Activated CD8-positive, alpha-beta T cell treated with anti-CD3 and anti-CD28 coated beads for 36 hours (primary cell): ENCODE measurements around the gene INHBB. TPM values are rescaled to one million over a fixed set of nuclear protein-coding genes. Genes with fewer than 3 reads are reported as not detected.

Experiments used
- ATAC-seq: fragments of 200-7000 bp; cut with Tn5 transposase; one replicate; pipeline ENCODE4 v1.10.0; 2021; ENCODE audit warnings: mild to moderate bottlenecking, moderate library complexity
- CTCF ChIA-PET: fragments of 350-600 bp; sonication (Branson Sonifier 250); formaldehyde crosslinking; loops from one replicate; lab custom pipeline; 2021; ENCODE audit warnings: antibody characterized with exemption; lab: Charles Lee
- POLR2A ChIA-PET: fragments of 350-600 bp; sonication (Branson Sonifier 250); formaldehyde crosslinking; loops from one replicate; lab custom pipeline; 2021; ENCODE audit warnings: antibody characterized with exemption; lab: Charles Lee
- DNase-seq: peaks from one replicate; pipeline ENCODE4 v3.0.0-alpha.2; 2020
- H3K27ac Mint-ChIP-seq: one replicate; pipeline ENCODE4 v1.8.0; 2021; ENCODE audit warnings: mild to moderate bottlenecking, mixed read lengths
- H3K27me3 Mint-ChIP-seq: one replicate; pipeline ENCODE4 v1.8.0; 2021; ENCODE audit warnings: mixed read lengths
- H3K36me3 Mint-ChIP-seq: one replicate; pipeline ENCODE4 v1.8.0; 2021; ENCODE audit warnings: low read depth, mixed read lengths
- H3K4me1 Mint-ChIP-seq: one replicate; pipeline ENCODE4 v1.8.0; 2021; ENCODE audit warnings: low read depth, mixed read lengths
- H3K4me3 Mint-ChIP-seq: one replicate; pipeline ENCODE4 v1.8.0; 2021; ENCODE audit warnings: mild to moderate bottlenecking, moderate library complexity, mixed read lengths
- H3K9me3 Mint-ChIP-seq: one replicate; pipeline ENCODE4 v1.8.0; 2021; ENCODE audit warnings: mixed read lengths
- CTCF ChIP-seq: fragments of 200-600 bp; IDR thresholded peaks from one replicate; pipeline ENCODE4 v1.8.0; 2022; ENCODE audit warnings: antibody characterized with exemption, mild to moderate bottlenecking
- intact Hi-C: fragments of 100-400 bp; cut with micrococcal nuclease; formaldehyde crosslinking; loops from one replicate; pipeline ENCODE4 v1.10.0; 2022
- total RNA-seq, 2 experiments: library from RNA; stranded (reverse); gene quantifications; one replicate each; pipeline ENCODE4 v1.2.3, GENCODE V29; 2021

Gene INHBB
- total RNA-seq, 2 experiments from 2014 or later, result not detected

GRCh38 chr2:120343433-120344105, 2.4 kb upstream of the INHBB start:
- Mint-ChIP-seq H3K4me1 (peaks cover 16% of the 10 kb centered on the region), H3K27ac (no peak overlapping the region), H3K36me3 (no peaks in the 10 kb centered on the region), H3K27me3 (peaks cover 52% of the 10 kb centered on the region), H3K4me3 (no peak overlapping the region), H3K9me3 (no peaks in the 10 kb centered on the region)
- intact Hi-C loops, result loop anchor here (5.0 to 10.0 kb wide), 2 partner anchors 91 to 334 kb away; no protein-coding TSS in a partner anchor
- peak; percentile 75 for TF ChIP-seq CTCF
- DNase-seq, result peak; percentile 74
- POLR2A ChIA-PET, result interaction anchor here (0.9 kb wide), 1 partner anchor 9 kb away, joined by 4 read pairs; no protein-coding TSS in a partner anchor
- CTCF ChIA-PET, result interaction anchor here (0.7 to 2.5 kb wide), 24 partner anchors 9 to 415 kb away, joined by 3 to 16 read pairs (median 4); no protein-coding TSS in a partner anchor
- ATAC-seq, result peak; percentile 76

GRCh38 chr2:120344214-120344975, 1.5 kb upstream of the INHBB start:
- Mint-ChIP-seq H3K4me1 (peaks cover 16% of the 10 kb centered on the region), H3K9me3 (no peaks in the 10 kb centered on the region), H3K27me3 (peaks cover 59% of the 10 kb centered on the region), H3K4me3 (no peak overlapping the region), H3K36me3 (no peaks in the 10 kb centered on the region), H3K27ac (no peak overlapping the region)
- CTCF ChIA-PET, result interaction anchor here (0.8 to 2.5 kb wide), 8 partner anchors 10 to 333 kb away, joined by 3 to 16 read pairs (median 6); no protein-coding TSS in a partner anchor
- POLR2A ChIA-PET, result no interaction called here
- ATAC-seq (no peak), DNase-seq (no peak)
- TF ChIP-seq CTCF, result no peak
- intact Hi-C loops, result loop anchor here (5.0 to 10.0 kb wide), 2 partner anchors 90 to 333 kb away; no protein-coding TSS in a partner anchor

DNA sequence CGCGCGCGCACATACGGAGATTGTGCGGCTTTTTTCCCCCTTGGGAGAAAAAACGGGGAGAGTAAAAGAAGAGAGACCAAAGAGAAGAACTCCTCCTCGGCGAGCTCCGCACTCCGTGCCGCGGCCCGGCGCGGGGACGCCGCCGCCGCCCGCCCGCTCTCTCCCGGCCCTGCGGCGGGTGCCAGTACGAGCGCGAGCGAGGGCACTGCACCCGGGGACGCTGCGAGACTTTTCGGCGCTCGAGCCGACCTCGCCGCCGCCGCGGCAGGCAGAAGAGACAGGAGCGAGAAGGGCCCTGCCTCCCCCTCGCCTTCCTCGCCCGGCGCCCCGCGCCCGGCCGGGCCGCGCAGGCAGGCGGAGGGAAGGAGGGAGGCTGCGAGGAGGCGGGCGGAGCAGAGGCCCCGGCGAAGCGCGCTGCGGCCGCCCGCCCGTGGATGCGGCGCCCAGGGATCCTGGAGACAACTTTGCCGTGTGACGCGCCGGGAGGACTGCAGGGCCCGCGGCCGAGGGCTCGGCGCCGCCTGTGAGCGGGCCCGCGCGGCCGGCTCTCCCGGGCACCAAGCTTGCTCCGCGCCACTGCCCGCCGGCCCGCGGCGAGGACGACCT, 857 bp upstream of the INHBB start:
- Mint-ChIP-seq H3K4me1 (peaks cover 16% of the 10 kb centered on the region), H3K4me3 (no peak overlapping the region)
- intact Hi-C loops, result loop anchor here (5.0 to 10.0 kb wide), 2 partner anchors 90 to 332 kb away; no protein-coding TSS in a partner anchor

DNA sequence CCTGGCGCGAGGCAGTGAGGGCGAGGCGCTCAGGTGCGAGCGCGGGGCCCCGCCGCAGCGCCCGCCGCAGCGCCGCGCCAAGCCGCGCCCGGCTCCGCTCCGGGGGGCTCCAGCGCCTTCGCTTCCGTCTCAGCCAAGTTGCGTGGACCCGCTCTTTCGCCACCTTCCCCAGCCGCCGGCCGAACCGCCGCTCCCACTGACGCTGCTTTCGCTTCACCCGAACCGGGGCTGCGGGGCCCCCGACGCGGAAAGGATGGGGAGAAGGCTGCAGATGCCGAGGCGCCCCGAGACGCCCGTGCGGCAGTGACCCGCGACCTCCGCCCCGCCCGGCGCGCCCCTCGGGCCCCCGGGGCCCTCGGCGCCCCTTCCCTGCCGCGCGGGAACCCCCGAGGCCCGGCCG, 328 bp upstream of the INHBB start:
- POLR2A ChIA-PET, result no interaction called here
- TF ChIP-seq CTCF, result no peak
- CTCF ChIA-PET, result no interaction called here
- peak; percentile 11 for ATAC-seq
- Mint-ChIP-seq H3K9me3 (no peaks in the 10 kb centered on the region), H3K27me3 (peaks cover 63% of the 10 kb centered on the region), H3K4me1 (peaks cover 16% of the 10 kb centered on the region), H3K36me3 (no peaks in the 10 kb centered on the region), H3K4me3 (peak overlapping the region; percentile 29), H3K27ac (no peak overlapping the region)
- intact Hi-C loops, result loop anchor here (10.0 kb wide), 1 partner anchor 89 kb away; no protein-coding TSS in a partner anchor
- no peak for DNase-seq

More for the DNA sequence above, 857 bp upstream of the INHBB start:
- Mint-ChIP-seq H3K36me3 (no peaks in the 10 kb centered on the region), H3K27ac (no peak overlapping the region), H3K27me3 (peaks cover 64% of the 10 kb centered on the region), H3K9me3 (no peaks in the 10 kb centered on the region)
- DNase-seq (peak; percentile 32), ATAC-seq (peak; percentile 37)
- TF ChIP-seq CTCF, result no peak
- CTCF ChIA-PET, result interaction anchor here (0.8 to 2.4 kb wide), 5 partner anchors 11 to 332 kb away, joined by 3 to 16 read pairs (median 4); no protein-coding TSS in a partner anchor
- POLR2A ChIA-PET, result no interaction called here
